Esophagus muscularis mucosa (tissue), 3 donors: ENCODE measurements around the gene MATN4.

Experiments used
- EP300 ChIP-seq: sonication (generic); formaldehyde crosslinking; IDR thresholded peaks from one replicate; pipeline ENCODE4 v1.6.1; 2017; ENCODE audit warnings: antibody characterized with exemption
- POLR2A ChIP-seq: fragments of 450-650 bp; IDR thresholded peaks from one replicate; pipeline ENCODE4 v1.6.1; 2017; ENCODE audit warnings: antibody characterized with exemption, moderate library complexity, mild to moderate bottlenecking, low read depth
- POLR2AphosphoS5 ChIP-seq, 2 donors: sonication (generic); formaldehyde crosslinking; IDR thresholded peaks; one replicate each; pipeline ENCODE4 v1.6.1; 2017; ENCODE audit warnings: antibody characterized with exemption in 2 of 2

DNA sequence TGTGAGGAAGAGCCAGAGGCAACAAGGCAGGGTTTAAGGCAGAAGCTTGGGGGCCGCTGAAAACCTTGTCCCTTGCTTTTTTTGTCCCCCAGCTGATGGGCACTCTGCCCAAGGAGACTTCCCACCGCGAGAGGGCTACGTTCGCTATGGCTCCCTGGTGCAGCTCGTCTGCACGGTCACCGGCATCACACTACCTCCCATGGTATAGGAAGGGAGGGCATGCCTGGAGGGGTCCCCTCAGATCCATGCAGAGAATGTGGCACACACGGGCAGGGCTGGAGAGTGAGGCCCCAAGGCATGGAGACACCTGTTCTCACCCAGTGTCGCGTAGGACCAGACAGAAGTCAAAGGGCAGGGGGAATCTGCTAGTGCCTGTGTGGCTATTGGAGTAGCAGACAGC, 5.8 kb upstream of the MATN4 start:
- TF ChIP-seq POLR2AphosphoS5 (IDR thresholded peaks at IDR 0.05): no peak
- TF ChIP-seq EP300: no peak
- TF ChIP-seq POLR2A: no peak
